Peyer's patch (tissue), 4 donors: Measurements from ENCODE around the gene ASPG.

ENCODE experiments used
- CTCF ChIP-seq, 6 experiments: fragments of 450-650 bp in 4 of 6; fragments of 200-600 bp in 2 of 6; sonication (generic) in 1 of 6; IDR thresholded peaks; one replicate each; pipeline ENCODE4 v1.5.1; 2017 to 2019; ENCODE audit warnings: antibody characterized with exemption in 6 of 6, mild to moderate bottlenecking in 3 of 6, moderate library complexity in 1 of 6
- POLR2A ChIP-seq, 2 donors: fragments of 450-650 bp; IDR thresholded peaks; one replicate each; pipeline ENCODE4 v1.5.1; 2017; ENCODE audit warnings: antibody characterized with exemption in 2 of 2, mild to moderate bottlenecking in 2 of 2, moderate library complexity in 2 of 2

GRCh38 chr14:104101651-104102281 is 16.3 kb downstream of the ASPG start:
- TF ChIP-seq CTCF (IDR thresholded peaks at IDR 0.05): no peak
- no peak for TF ChIP-seq POLR2A (IDR thresholded peaks at IDR 0.05)
